Gastrocnemius medialis (tissue), 4 donors: ENCODE measurements around the gene TRAPPC3. TPM values are rescaled to one million over a fixed set of nuclear protein-coding genes. Genes with fewer than 3 reads are reported as not detected.

Experiments
- ATAC-seq, 2 donors: fragments of 150-250 bp; one replicate each; pipeline ENCODE4 v1.9.1; 2016
- DNase-seq, 2 donors: peaks; one replicate each; pipeline ENCODE4 v3.0.0-alpha.2; 2019
- H3K27ac ChIP-seq, 4 donors: fragments of 200-600 bp; sonication (generic); 1 replicate in 1 of 4; 2 replicates in 3 of 4; pipeline ENCODE4 v1.5.1; 2016 to 2018; ENCODE audit warnings: mild to moderate bottlenecking in 2 of 4, moderate library complexity in 1 of 4
- H3K27me3 ChIP-seq, 3 donors: fragments of 200-600 bp; sonication (generic) in 2 of 3; 1 replicate in 1 of 3; 2 replicates in 2 of 3; pipeline versions ENCODE4 v1.5.1 to v1.6.0; 2016 to 2019; ENCODE audit warnings: mild to moderate bottlenecking in 1 of 3, moderate library complexity in 1 of 3
- H3K36me3 ChIP-seq, 2 donors: fragments of 200-600 bp; sonication (generic) in 1 of 2; one replicate each; pipeline ENCODE4 v1.5.1; 2017 to 2018
- H3K4me1 ChIP-seq, 2 donors: fragments of 200-600 bp; sonication (generic) in 1 of 2; one replicate each; pipeline ENCODE4 v1.5.1; 2016 to 2017; ENCODE audit warnings: mild to moderate bottlenecking in 2 of 2
- H3K4me3 ChIP-seq, 4 donors: fragments of 200-600 bp; sonication (generic) in 3 of 4; 1 replicate in 1 of 4; 2 replicates in 3 of 4; pipeline ENCODE4 v1.5.1; 2016 to 2019; ENCODE audit warnings: mild to moderate bottlenecking in 2 of 4
- H3K9me3 ChIP-seq, 3 donors: fragments of 200-600 bp; sonication (generic) in 2 of 3; 1 replicate in 1 of 3; 2 replicates in 2 of 3; pipeline ENCODE4 v1.5.1; 2016 to 2019
- POLR2A ChIP-seq, 2 donors: fragments of 450-650 bp; IDR thresholded peaks; one replicate each; pipeline ENCODE4 v1.6.1; 2017; ENCODE audit warnings: antibody characterized with exemption in 2 of 2, mild to moderate bottlenecking in 2 of 2, moderate library complexity in 2 of 2
- in situ Hi-C, 4 donors: fragments of 200-750 bp; cut with MboI; loops; one replicate each; pipeline versions ENCODE4 v1.15.0 to v1.8.0; 2017; ENCODE audit warnings: low sequenced_read_pairs in 4 of 4
- intact Hi-C: fragments of 100-400 bp; cut with DNase I; formaldehyde crosslinking; loops from one replicate; pipeline ENCODE4 v1.15.1; 2023; ENCODE audit warnings: low total_unique reads
- total RNA-seq, 4 donors: library from RNA; depleted of rRNA; stranded (reverse); fragments of >200 nt; gene quantifications; one replicate each; pipeline versions ENCODE4 v1.1.0 to v1.2.3, GENCODE V29; 2016
- TF ChIP-seq, protein P1 (sequence below), 5 experiments: fragments of 450-650 bp in 3 of 5; fragments of 200-600 bp in 2 of 5; sonication (generic) in 2 of 5; IDR thresholded peaks in 4 of 5; conservative IDR thresholded peaks in 1 of 5; 1 replicate in 4 of 5; 2 replicates in 1 of 5; pipeline ENCODE4 v1.5.1; 2016 to 2019; ENCODE audit warnings: antibody characterized with exemption in 5 of 5, mild to moderate bottlenecking in 3 of 5, moderate library complexity in 3 of 5

TRAPPC3 gene
- total RNA-seq, 4 donors from 2014 or later, result 57.5 to 72.4 (median 63.5) TPM

DNA sequence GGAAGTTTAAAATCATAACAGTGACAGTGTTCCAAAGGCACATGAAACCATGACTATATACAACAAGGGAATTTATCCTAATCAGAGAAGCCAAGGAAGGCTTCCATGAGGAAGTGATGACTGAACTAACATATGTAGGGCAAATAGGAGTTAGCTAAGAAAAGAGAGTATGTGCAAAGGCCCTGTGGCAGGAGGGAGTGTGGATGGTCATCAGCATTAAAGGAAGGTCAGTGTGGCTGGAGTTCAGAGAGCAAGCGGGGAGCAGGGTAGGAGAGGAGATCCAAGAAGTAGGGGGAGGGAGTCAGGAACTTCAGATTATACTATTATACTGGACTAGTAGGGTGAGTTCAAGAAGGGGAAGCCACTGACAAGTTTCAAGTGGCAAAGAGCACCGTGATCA lies 15.1 kb upstream of the TRAPPC3 start:
- ATAC-seq (no peak), DNase-seq (no peak)
- peak overlapping the region; percentile 96 to 100 (median 99) for H3K27ac ChIP-seq
- TF ChIP-seq POLR2A (IDR thresholded peaks at IDR 0.05), result no peak
- TF ChIP-seq, protein P1, sequence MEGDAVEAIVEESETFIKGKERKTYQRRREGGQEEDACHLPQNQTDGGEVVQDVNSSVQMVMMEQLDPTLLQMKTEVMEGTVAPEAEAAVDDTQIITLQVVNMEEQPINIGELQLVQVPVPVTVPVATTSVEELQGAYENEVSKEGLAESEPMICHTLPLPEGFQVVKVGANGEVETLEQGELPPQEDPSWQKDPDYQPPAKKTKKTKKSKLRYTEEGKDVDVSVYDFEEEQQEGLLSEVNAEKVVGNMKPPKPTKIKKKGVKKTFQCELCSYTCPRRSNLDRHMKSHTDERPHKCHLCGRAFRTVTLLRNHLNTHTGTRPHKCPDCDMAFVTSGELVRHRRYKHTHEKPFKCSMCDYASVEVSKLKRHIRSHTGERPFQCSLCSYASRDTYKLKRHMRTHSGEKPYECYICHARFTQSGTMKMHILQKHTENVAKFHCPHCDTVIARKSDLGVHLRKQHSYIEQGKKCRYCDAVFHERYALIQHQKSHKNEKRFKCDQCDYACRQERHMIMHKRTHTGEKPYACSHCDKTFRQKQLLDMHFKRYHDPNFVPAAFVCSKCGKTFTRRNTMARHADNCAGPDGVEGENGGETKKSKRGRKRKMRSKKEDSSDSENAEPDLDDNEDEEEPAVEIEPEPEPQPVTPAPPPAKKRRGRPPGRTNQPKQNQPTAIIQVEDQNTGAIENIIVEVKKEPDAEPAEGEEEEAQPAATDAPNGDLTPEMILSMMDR (IDR thresholded peaks at IDR 0.05 in 4 of 5, conservative IDR thresholded peaks at IDR 0.05 in 1 of 5), result no peak
- in situ Hi-C loops (no loop called here), intact Hi-C loops (no loop called here)
- H3K27me3 ChIP-seq, result no peaks in the 10 kb centered on the region
- H3K4me1 ChIP-seq, result peaks cover 88 to 95% of the 10 kb centered on the region in 2 donors
- H3K36me3 ChIP-seq, result no peaks in the 10 kb centered on the region
- H3K4me3 ChIP-seq, result no peak overlapping the region
- no peaks in the 10 kb centered on the region for H3K9me3 ChIP-seq

DNA sequence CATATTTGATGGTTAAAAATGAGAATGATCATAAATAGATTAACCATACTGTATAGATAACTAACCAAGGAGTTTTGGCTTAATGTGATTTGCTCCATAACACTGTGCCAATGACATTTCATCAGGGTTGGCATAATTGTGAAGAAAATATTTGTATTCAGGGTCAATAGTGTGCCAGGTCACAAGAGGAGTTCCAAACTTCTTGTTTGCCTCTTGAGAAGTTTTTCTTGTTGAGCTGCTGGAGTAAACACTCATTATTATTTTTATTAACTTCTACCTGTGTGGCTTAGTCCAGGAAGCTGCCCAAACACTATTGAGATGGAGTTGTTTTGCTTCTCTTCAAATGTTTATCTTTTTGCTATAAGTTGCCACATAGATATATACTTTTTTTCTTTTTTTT lies 14.1 kb upstream of the TRAPPC3 start:
- Histone ChIP-seq H3K27me3 (no peaks in the 10 kb centered on the region), H3K27ac (peak overlapping the region; percentile 96 to 100 (median 99)), H3K4me3 (no peak overlapping the region), H3K4me1 (peaks cover 88 to 92% of the 10 kb centered on the region in 2 donors), H3K9me3 (no peaks in the 10 kb centered on the region), H3K36me3 (no peaks in the 10 kb centered on the region)
- no peak for ATAC-seq
- TF ChIP-seq, protein P1 (IDR thresholded peaks at IDR 0.05 in 4 of 5, conservative IDR thresholded peaks at IDR 0.05 in 1 of 5), result no peak
- no peak for TF ChIP-seq POLR2A (IDR thresholded peaks at IDR 0.05)
- no peak for DNase-seq
- intact Hi-C loops, result no loop called here
- in situ Hi-C loops, result no loop called here

DNA sequence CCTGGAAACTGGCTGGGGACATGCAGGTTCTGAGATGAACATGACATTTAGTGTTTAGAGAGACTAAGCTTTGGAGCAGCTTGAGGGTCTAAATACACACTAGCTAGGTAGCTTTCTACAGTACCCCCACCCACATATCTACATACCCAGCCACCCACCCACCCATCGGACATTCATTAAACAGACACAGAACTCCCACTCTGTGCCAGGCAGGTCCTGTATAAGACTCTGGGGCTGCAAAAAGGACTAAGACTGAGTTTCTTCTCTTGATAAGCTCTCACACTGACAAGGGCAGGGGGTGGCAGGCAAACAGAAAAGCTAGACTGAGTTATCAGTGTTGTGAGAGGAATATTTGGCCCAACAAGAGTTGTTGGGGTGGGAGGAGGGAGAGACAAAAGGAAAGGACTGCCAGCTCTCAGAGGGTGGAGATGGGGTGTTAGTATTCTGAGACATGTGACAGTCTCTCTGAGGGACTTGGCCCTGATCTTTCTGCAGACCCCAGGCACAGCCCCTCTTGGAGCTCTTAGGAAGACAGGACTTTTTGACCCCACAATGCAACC lies 13.5 kb upstream of the TRAPPC3 start:
- no peak for TF ChIP-seq POLR2A (IDR thresholded peaks at IDR 0.05)
- TF ChIP-seq, protein P1 (IDR thresholded peaks at IDR 0.05 in 4 of 5, conservative IDR thresholded peaks at IDR 0.05 in 1 of 5), result no peak
- H3K27ac ChIP-seq, result peak overlapping the region; percentile 96 to 100 (median 99)
- intact Hi-C loops (no loop called here), in situ Hi-C loops (no loop called here)
- ATAC-seq (no peak), DNase-seq (no peak)
- H3K4me1 ChIP-seq, result peaks cover 88 to 92% of the 10 kb centered on the region in 2 donors
- no peaks in the 10 kb centered on the region for H3K27me3 ChIP-seq
- no peaks in the 10 kb centered on the region for H3K36me3 ChIP-seq
- H3K4me3 ChIP-seq, result no peak overlapping the region
- H3K9me3 ChIP-seq, result no peaks in the 10 kb centered on the region

DNA sequence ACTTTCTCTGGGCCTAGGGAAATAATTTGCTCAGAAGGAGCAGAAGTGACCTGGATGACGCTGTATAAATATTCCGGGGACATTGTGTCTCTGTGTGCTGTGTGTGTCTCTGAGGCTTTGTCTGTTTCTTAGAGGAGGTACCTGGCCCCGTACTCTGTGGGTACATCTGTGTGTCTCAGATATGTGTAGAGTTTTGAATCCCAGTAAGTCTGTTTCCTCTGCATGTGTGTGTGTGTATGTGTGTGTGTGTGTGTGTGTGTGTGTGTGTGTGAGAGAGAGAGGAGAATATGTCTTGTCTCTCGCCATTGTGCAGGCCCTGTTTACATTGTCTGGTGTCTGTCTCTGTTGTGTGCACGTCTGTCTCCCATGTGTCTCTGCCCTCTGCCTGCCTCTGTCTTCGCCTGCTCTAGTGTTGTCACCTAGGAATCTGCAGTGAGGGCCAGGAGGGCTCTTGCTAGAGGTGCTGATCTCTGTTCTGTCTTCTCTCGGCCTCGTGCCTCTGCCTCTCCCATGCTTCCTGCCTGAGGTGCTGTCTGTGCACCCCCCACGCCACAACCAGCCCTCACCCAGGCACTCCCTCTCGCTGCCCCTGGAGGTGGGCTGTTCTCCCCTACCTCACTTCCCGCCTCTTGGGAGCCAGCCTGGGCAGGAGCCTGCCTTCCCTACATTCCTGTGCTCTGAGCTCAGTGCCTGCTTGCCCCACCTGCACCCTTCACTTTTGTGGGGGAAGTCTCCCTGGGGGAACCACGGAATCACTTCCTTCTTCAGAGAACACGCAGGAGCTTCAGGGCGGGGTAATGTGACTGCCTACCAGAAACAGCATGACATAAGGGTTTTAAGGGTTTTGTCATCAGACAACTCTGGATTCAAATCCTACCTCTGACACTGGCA lies 12.6 kb upstream of the TRAPPC3 start:
- DNase-seq (peak in 1 of 2 donors; percentile 54), ATAC-seq (peak; percentile 11 to 41)
- in situ Hi-C loops (no loop called here), intact Hi-C loops (no loop called here)
- Histone ChIP-seq H3K27ac (peak overlapping the region; percentile 96 to 100 (median 99)), H3K36me3 (no peaks in the 10 kb centered on the region), H3K4me3 (peak overlapping the region; percentile 45 to 57 (median 51)), H3K9me3 (no peaks in the 10 kb centered on the region), H3K27me3 (no peaks in the 10 kb centered on the region), H3K4me1 (peaks cover 84 to 89% of the 10 kb centered on the region in 2 donors)
- TF ChIP-seq, protein P1 (IDR thresholded peaks at IDR 0.05 in 4 of 5, conservative IDR thresholded peaks at IDR 0.05 in 1 of 5), result no peak
- TF ChIP-seq POLR2A (IDR thresholded peaks at IDR 0.05), result peak in 1 of 2 donors; percentile 36
